HFF-Myc (cell line): ENCODE measurements around the gene RHD.

ENCODE experiments used
- DNase-seq: peaks from one replicate; pipeline ENCODE4 v3.0.0-alpha.2; 2011; ENCODE audit warnings: low read depth; ENCODE audit errors: extremely low read depth
- H3K4me3 ChIP-seq: replicated peaks from 2 replicates; pipeline ENCODE4 v1.5.1; 2011; ENCODE audit warnings: low read depth, mild to moderate bottlenecking, control low read depth, low read length
- CTCF ChIP-seq: IDR thresholded peaks from 2 replicates; pipeline ENCODE4 v1.5.1; 2012; ENCODE audit warnings: mild to moderate bottlenecking, low read depth, low read length, control low read depth; ENCODE audit errors: missing control alignments

Gene RHD

GRCh38 chr1:25239681-25240541 is 32.4 kb upstream of the RHD start:
- TF ChIP-seq CTCF: peak; percentile 62
- DNase-seq: peak; percentile 74
- H3K4me3 ChIP-seq: peak overlapping the region; percentile 35

GRCh38 chr1:25243907-25244306 is 28.4 kb upstream of the RHD start:
- no peak overlapping the region for H3K4me3 ChIP-seq
- TF ChIP-seq CTCF: no peak
- no peak for DNase-seq

- TF ChIP-seq CTCF: no peak
- no peak for DNase-seq
- H3K4me3 ChIP-seq: peak overlapping the region; percentile 97
Observed at GRCh38 chr1:25245393-25245792, 26.9 kb upstream of the RHD start.

GRCh38 chr1:25245809-25246599 is 26.3 kb upstream of the RHD start:
- peak overlapping the region; percentile 97 for H3K4me3 ChIP-seq
- no peak for DNase-seq
- TF ChIP-seq CTCF: no peak

GRCh38 chr1:25246600-25247023 is 25.7 kb upstream of the RHD start:
- TF ChIP-seq CTCF: no peak
- no peak for DNase-seq
- peak overlapping the region; percentile 97 for H3K4me3 ChIP-seq

GRCh38 chr1:25247024-25247828 is 25.1 kb upstream of the RHD start, which contains the start of gene RSRP1:
Gene RSRP1, minus strand, starts transcription at chr1:25247454. Its CDS starts 491 bp downstream, at chr1:25246963.
- TF ChIP-seq CTCF: no peak
- DNase-seq: peak; percentile 91
- H3K4me3 ChIP-seq: peak within 1 kb of the TSS; percentile 97
